Measurements from ENCODE around the gene ZNF766. TPM values are rescaled to one million over a fixed set of nuclear protein-coding genes. Genes with fewer than 3 reads are reported as not detected.
A peak's percentile ranks its signal among the peaks of the same experiment; 100 is the strongest.

Gene ZNF766
- total and polyA plus RNA-seq, 12 donors = 3.1 to 14.4 (median 10.0) TPM

- Histone ChIP-seq H3K27me3 (no peaks in the 10 kb centered on the region), H3K36me3 (peaks cover 0 to 45% (median 13%) of the 10 kb centered on the region in 9 donors), H3K4me3 (peak overlapping the region; percentile 58 to 98 (median 78)), H3K9me3 (peaks cover 0 to 51% (median 0%) of the 10 kb centered on the region in 11 donors), H3K4me1 (peaks cover 0 to 22% (median 15%) of the 10 kb centered on the region in 9 donors), H3K27ac (peak overlapping the region; percentile 25 to 98 (median 84))
- ATAC-seq (peak in 3 of 8 donors; percentile 13 to 18 (median 15)), DNase-seq (no peak)
- no peak for TF ChIP-seq CTCF (IDR thresholded peaks at IDR 0.05)
- intact Hi-C loops (cut with DNase I) = loop anchor here in 3 of 10 donors (2.0 to 5.0 kb wide), 2 partner anchors 28 to 41 kb away; partner anchors contain the start of genes ZNF610 (in 3 of the 3) and ZNF766 (in 1 of the 3)
- WGBS, 2 donors = 24 to 28% methylated on average over 8 of the region's 8 CpGs
These were observed 27.0 kb downstream of the ZNF766 start for GRCh38 chr19:52296400-52296772.

- peaks cover 0 to 22% (median 15%) of the 10 kb centered on the region in 9 donors for H3K4me1 ChIP-seq
- TF ChIP-seq CTCF (IDR thresholded peaks at IDR 0.05) = peak in 3 of 9 donors; percentile 15 to 31 (median 17)
- 0% methylated on average over 51 to 63 of the region's 75 CpGs for WGBS, 2 donors
- peaks cover 0 to 51% (median 0%) of the 10 kb centered on the region in 11 donors for H3K9me3 ChIP-seq
- no peaks in the 10 kb centered on the region for H3K27me3 ChIP-seq
- ATAC-seq (peak; percentile 84 to 93 (median 90)), DNase-seq (peak; percentile 84 to 89)
- H3K36me3 ChIP-seq = peaks cover 0 to 45% (median 19%) of the 10 kb centered on the region in 9 donors
- H3K4me3 ChIP-seq = peak within 1 kb of the TSS; percentile 59 to 98 (median 85)
- peak within 1 kb of the TSS; percentile 82 to 98 (median 94) for H3K27ac ChIP-seq
- intact Hi-C loops (cut with DNase I) = loop anchor here in 5 of 10 donors (1.0 to 5.0 kb wide), 3 partner anchors 28 to 40 kb away; partner anchors contain the start of genes ZNF610 (in 3 of the 5) and ZNF766 (in 3 of the 5)
These were observed 27.6 kb downstream of the ZNF766 start, which contains the start of gene ZNF480 for GRCh38 chr19:52296773-52297600. Gene ZNF480, plus strand, starts transcription at chr19:52297169. Its CDS starts 3,244 bp downstream, at chr19:52300413.

GRCh38 chr19:52297601-52298364, 28.4 kb downstream of the ZNF766 start:
- Histone ChIP-seq H3K27me3 (no peaks in the 10 kb centered on the region), H3K4me3 (peak overlapping the region; percentile 59 to 98 (median 85)), H3K27ac (peak overlapping the region; percentile 82 to 98 (median 94)), H3K9me3 (peaks cover 0 to 51% (median 0%) of the 10 kb centered on the region in 11 donors), H3K4me1 (peaks cover 0 to 22% (median 15%) of the 10 kb centered on the region in 9 donors), H3K36me3 (peaks cover 0 to 45% (median 27%) of the 10 kb centered on the region in 9 donors)
- DNase-seq = peak in 1 of 2 donors; percentile 5
- 9 to 17% methylated on average over 18 of the region's 18 CpGs for WGBS, 2 donors
- TF ChIP-seq CTCF (IDR thresholded peaks at IDR 0.05) = no peak
- ATAC-seq = peak in 2 of 8 donors; percentile 7 to 24
- intact Hi-C loops (cut with DNase I) = loop anchor here in 5 of 10 donors (1.0 to 5.0 kb wide), 3 partner anchors 28 to 40 kb away; partner anchors contain the start of genes ZNF610 (in 3 of the 5) and ZNF766 (in 3 of the 5)

GRCh38 chr19:52307275-52307674, 37.9 kb downstream of the ZNF766 start:
- TF ChIP-seq CTCF (IDR thresholded peaks at IDR 0.05) = no peak
- Histone ChIP-seq H3K9me3 (peaks cover 9 to 100% (median 80%) of the 10 kb centered on the region in 11 donors), H3K4me3 (no peak overlapping the region), H3K4me1 (no peaks in the 10 kb centered on the region), H3K27me3 (no peaks in the 10 kb centered on the region), H3K36me3 (peaks cover 0 to 100% (median 87%) of the 10 kb centered on the region in 9 donors), H3K27ac (no peak overlapping the region)
- intact Hi-C loops (cut with DNase I) = no loop called here
- DNase-seq = no peak
- WGBS, 2 donors = 97% methylated on average over 10 of the region's 10 CpGs
- ATAC-seq = no peak
